GM23338 (cell line): ENCODE results near the gene UBE2E2. TPM values are rescaled to one million over a fixed set of nuclear protein-coding genes. Genes with fewer than 3 reads are reported as not detected.

Experiments
- ATAC-seq: fragments of 200-7000 bp; cut with Tn5 transposase; 3 replicates; pipeline ENCODE4 v1.9.1; 2020
- DNase-seq: peaks from one replicate; pipeline ENCODE4 v3.0.0-alpha.2; 2015; ENCODE audit warnings: low spot score
- H2AFZ ChIP-seq: fragments of 200-600 bp; sonication (generic); 2 replicates; pipeline ENCODE4 v1.8.0; 2016; ENCODE audit warnings: antibody characterized with exemption, mild to moderate bottlenecking, moderate library complexity
- H3F3A ChIP-seq: fragments of 200-600 bp; sonication (generic); replicated peaks from 2 replicates; pipeline ENCODE4 v1.8.0; 2017; ENCODE audit warnings: antibody characterized with exemption, mixed run types, low read depth
- H3K27ac ChIP-seq: fragments of 200-600 bp; sonication (generic); 2 replicates; pipeline ENCODE4 v1.6.1; 2016; ENCODE audit warnings: low read depth
- H3K27me3 ChIP-seq: fragments of 200-600 bp; sonication (generic); 2 replicates; pipeline ENCODE4 v1.8.0; 2016; ENCODE audit warnings: mild to moderate bottlenecking, mixed run types, moderate library complexity; ENCODE audit not compliant: insufficient read depth
- H3K36me3 ChIP-seq: fragments of 200-600 bp; sonication (generic); 2 replicates; pipeline ENCODE4 v1.8.0; 2016; ENCODE audit warnings: mild to moderate bottlenecking; ENCODE audit not compliant: insufficient read depth
- H3K4me1 ChIP-seq: fragments of 200-600 bp; sonication (generic); 2 replicates; pipeline ENCODE4 v1.8.0; 2016; ENCODE audit warnings: mild to moderate bottlenecking, moderate library complexity; ENCODE audit not compliant: insufficient read depth
- H3K4me2 ChIP-seq: fragments of 200-600 bp; sonication (generic); 2 replicates; pipeline ENCODE4 v1.7.1; 2017; ENCODE audit warnings: mixed run types
- H3K4me3 ChIP-seq: fragments of 200-600 bp; sonication (generic); 2 replicates; pipeline ENCODE4 v1.6.1; 2016; ENCODE audit warnings: mixed run types
- H3K79me2 ChIP-seq: fragments of 200-600 bp; sonication (generic); replicated peaks from 2 replicates; pipeline ENCODE4 v1.8.0; 2017; ENCODE audit warnings: mild to moderate bottlenecking; ENCODE audit not compliant: insufficient read depth
- H3K9me2 ChIP-seq: fragments of 200-600 bp; sonication (generic); 2 replicates; pipeline ENCODE4 v1.8.0; 2017; ENCODE audit not compliant: insufficient read depth
- H4K20me1 ChIP-seq: fragments of 200-600 bp; sonication (generic); replicated peaks from 2 replicates; pipeline ENCODE4 v1.8.0; 2017; ENCODE audit warnings: mild to moderate bottlenecking; ENCODE audit not compliant: insufficient read depth
- H3K27ac Mint-ChIP-seq: 2 replicates; pipeline ENCODE4 v1.8.0; 2020; ENCODE audit warnings: inconsistent platforms, mild to moderate bottlenecking, moderate library complexity, mixed read lengths
- H3K27me3 Mint-ChIP-seq: 3 replicates; pipeline ENCODE4 v1.8.0; 2022; ENCODE audit warnings: low read depth, mild to moderate bottlenecking, moderate library complexity, mixed read lengths, inconsistent platforms; ENCODE audit not compliant: insufficient read depth, poor library complexity
- H3K36me3 Mint-ChIP-seq: 3 replicates; pipeline ENCODE4 v1.8.0; 2021; ENCODE audit warnings: low read depth, mild to moderate bottlenecking, inconsistent platforms, moderate library complexity, mixed read lengths
- H3K4me1 Mint-ChIP-seq: 3 replicates; pipeline ENCODE4 v1.8.0; 2020; ENCODE audit warnings: mild to moderate bottlenecking, inconsistent platforms, mixed read lengths
- H3K4me3 Mint-ChIP-seq: 3 replicates; pipeline ENCODE4 v1.8.0; 2021; ENCODE audit warnings: moderate library complexity, mild to moderate bottlenecking, inconsistent platforms, mixed read lengths
- H3K9me3 Mint-ChIP-seq: 3 replicates; pipeline ENCODE4 v1.8.0; 2020; ENCODE audit warnings: moderate library complexity, mild to moderate bottlenecking, inconsistent platforms, mixed read lengths
- CREB1 ChIP-seq: fragments of 250-450 bp; sonication (Bioruptor Pico); IDR thresholded peaks from 2 replicates; pipeline ENCODE4 v1.5.0; 2020; ENCODE audit warnings: low read depth, mild to moderate bottlenecking, moderate library complexity
- EZH2 ChIP-seq: fragments of 200-600 bp; sonication (generic); IDR thresholded peaks from one replicate; pipeline ENCODE4 v1.8.0; 2017; ENCODE audit warnings: antibody characterized with exemption, mild to moderate bottlenecking, low read depth; ENCODE audit not compliant: unreplicated experiment
- EZH2phosphoT487 ChIP-seq: fragments of 200-600 bp; sonication (generic); IDR thresholded peaks from one replicate; pipeline ENCODE4 v1.8.1; 2018; ENCODE audit warnings: antibody characterized with exemption; ENCODE audit not compliant: unreplicated experiment
- JUNB ChIP-seq: IDR thresholded peaks from one replicate; pipeline ENCODE4 v1.6.1; 2016; ENCODE audit warnings: antibody characterized with exemption; ENCODE audit not compliant: unreplicated experiment
- NANOG ChIP-seq: IDR thresholded peaks from 2 replicates; pipeline ENCODE4 v1.6.1; 2016; ENCODE audit warnings: antibody characterized with exemption, borderline replicate concordance
- POLR2AphosphoS5 ChIP-seq: IDR thresholded peaks from 2 replicates; pipeline ENCODE4 v1.6.1; 2016; ENCODE audit warnings: antibody characterized with exemption, low read depth
- STAT1 ChIP-seq: IDR thresholded peaks from one replicate; pipeline ENCODE4 v1.6.1; 2016; ENCODE audit warnings: antibody characterized with exemption; ENCODE audit not compliant: unreplicated experiment
- ZNF114 ChIP-seq: fragments of 250-450 bp; sonication (Bioruptor Pico); IDR thresholded peaks from 2 replicates; pipeline ENCODE4 v1.5.0; 2020; ENCODE audit warnings: mild to moderate bottlenecking, moderate library complexity
- ZNF331 ChIP-seq: fragments of 250-450 bp; sonication (Bioruptor Pico); IDR thresholded peaks from 2 replicates; pipeline ENCODE4 v1.5.0; 2020; ENCODE audit warnings: low read depth, mild to moderate bottlenecking, moderate library complexity
- polyA plus RNA-seq: library from polyadenylated mRNA; unstranded; fragments of >200 nt; fragmentation: Nextera tagmentation; extraction: Ambion mirVana; gene quantifications from 2 replicates; pipeline ENCODE4 v1.2.1, GENCODE V29; 2016
- total RNA-seq: library from RNA; depleted of rRNA; stranded (reverse); fragments of >200 nt; shearing (Covaris generic); gene quantifications from 2 replicates; pipeline ENCODE4 v1.2.3, GENCODE V29; 2014
- TF ChIP-seq, protein P1 (sequence below), 2 experiments: fragments of 200-600 bp in 1 of 2; sonication (generic) in 1 of 2; conservative IDR thresholded peaks; 2 replicates each; pipeline versions ENCODE4 v1.5.1 to v1.6.1; 2016 to 2017; ENCODE audit warnings: antibody characterized with exemption in 2 of 2, low read depth in 2 of 2, mild to moderate bottlenecking in 2 of 2, moderate library complexity in 1 of 2
- TF ChIP-seq, protein P2 (sequence below): IDR thresholded peaks from 2 replicates; pipeline ENCODE4 v1.6.1; 2016; ENCODE audit warnings: antibody characterized with exemption
- TF ChIP-seq, protein P3 (sequence below): fragments of 250-450 bp; sonication (Bioruptor Pico); IDR thresholded peaks from 2 replicates; pipeline ENCODE4 v1.5.0; 2020; ENCODE audit warnings: mild to moderate bottlenecking, moderate library complexity

The UBE2E2 gene
- total and polyA plus RNA-seq, 2 experiments from 2014 or later = 86.9 to 169 TPM

DNA sequence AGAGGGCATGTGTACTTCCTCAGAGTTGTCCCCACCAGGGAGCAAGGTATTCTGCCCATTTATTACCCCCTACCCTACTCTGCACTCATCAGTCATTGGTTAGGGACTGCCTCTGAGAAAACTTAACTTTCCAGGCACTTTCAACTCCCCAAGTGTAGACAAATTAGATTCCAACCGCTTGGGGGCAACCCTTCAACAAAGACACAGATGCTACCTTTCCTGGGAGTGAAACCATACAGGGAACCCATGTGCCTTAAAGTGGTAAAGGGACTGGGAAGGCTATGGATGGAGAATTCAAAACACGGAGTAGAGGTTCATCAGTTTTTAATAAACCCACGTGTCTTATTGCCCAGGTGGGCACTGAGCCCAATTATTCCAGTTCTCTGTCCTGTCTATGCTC lies 19.4 kb upstream of the UBE2E2 start:
- peak; percentile 94 for DNase-seq
- H3K27ac Mint-ChIP-seq = no peak overlapping the region
- H3K4me1 Mint-ChIP-seq = peaks cover 12% of the 10 kb centered on the region
- TF ChIP-seq, protein P1, sequence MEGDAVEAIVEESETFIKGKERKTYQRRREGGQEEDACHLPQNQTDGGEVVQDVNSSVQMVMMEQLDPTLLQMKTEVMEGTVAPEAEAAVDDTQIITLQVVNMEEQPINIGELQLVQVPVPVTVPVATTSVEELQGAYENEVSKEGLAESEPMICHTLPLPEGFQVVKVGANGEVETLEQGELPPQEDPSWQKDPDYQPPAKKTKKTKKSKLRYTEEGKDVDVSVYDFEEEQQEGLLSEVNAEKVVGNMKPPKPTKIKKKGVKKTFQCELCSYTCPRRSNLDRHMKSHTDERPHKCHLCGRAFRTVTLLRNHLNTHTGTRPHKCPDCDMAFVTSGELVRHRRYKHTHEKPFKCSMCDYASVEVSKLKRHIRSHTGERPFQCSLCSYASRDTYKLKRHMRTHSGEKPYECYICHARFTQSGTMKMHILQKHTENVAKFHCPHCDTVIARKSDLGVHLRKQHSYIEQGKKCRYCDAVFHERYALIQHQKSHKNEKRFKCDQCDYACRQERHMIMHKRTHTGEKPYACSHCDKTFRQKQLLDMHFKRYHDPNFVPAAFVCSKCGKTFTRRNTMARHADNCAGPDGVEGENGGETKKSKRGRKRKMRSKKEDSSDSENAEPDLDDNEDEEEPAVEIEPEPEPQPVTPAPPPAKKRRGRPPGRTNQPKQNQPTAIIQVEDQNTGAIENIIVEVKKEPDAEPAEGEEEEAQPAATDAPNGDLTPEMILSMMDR (conservative IDR thresholded peaks at IDR 0.05; ENCODE audit: low read depth in 2 of 2) = peak; percentile 80 to 93
- TF ChIP-seq STAT1 = no peak
- Histone ChIP-seq H3K27ac (no peak overlapping the region), H3K4me1 (peaks cover 3% of the 10 kb centered on the region; the same call in 1 of the 2 replicates), H3K79me2 (no peaks in the 10 kb centered on the region), H3K4me3 (no peak overlapping the region), H3K4me2 (no peak overlapping the region), H3K9me2 (no peaks in the 10 kb centered on the region), H3K36me3 (no peaks in the 10 kb centered on the region), H4K20me1 (no peaks in the 10 kb centered on the region), H3F3A (no peaks in the 10 kb centered on the region), H3K27me3 (no peaks in the 10 kb centered on the region), H2AFZ (no peak overlapping the region)
- no peaks in the 10 kb centered on the region for H3K36me3 Mint-ChIP-seq
- no peaks in the 10 kb centered on the region for H3K27me3 Mint-ChIP-seq
- no peaks in the 10 kb centered on the region for H3K9me3 Mint-ChIP-seq
- ATAC-seq = peak; percentile 100
- H3K4me3 Mint-ChIP-seq = no peak overlapping the region

DNA sequence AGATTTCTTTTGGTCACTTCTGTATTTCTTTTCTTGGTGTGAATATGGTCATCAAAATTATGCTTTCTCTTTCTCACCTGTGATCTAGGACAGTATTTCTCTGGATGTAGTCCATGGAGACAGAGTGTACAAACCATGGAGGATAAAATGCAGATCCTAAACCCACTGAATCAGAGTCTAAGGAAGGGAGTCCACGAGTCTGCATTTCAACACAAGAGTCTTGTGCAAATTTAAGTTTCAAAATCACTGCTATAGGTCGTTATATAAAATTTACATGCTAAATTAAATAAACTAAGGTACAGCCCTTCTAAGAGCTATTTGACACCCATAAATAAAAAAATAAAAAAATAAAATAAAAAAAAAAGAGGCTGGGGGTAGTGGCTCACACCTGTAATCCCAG lies 17.3 kb upstream of the UBE2E2 start:
- Mint-ChIP-seq H3K36me3 (no peaks in the 10 kb centered on the region), H3K27ac (no peak overlapping the region), H3K4me3 (no peak overlapping the region), H3K9me3 (no peaks in the 10 kb centered on the region), H3K4me1 (peaks cover 12% of the 10 kb centered on the region), H3K27me3 (no peaks in the 10 kb centered on the region)
- Histone ChIP-seq H4K20me1 (no peaks in the 10 kb centered on the region), H3K9me2 (no peaks in the 10 kb centered on the region), H2AFZ (no peak overlapping the region), H3K4me1 (peaks cover 3% of the 10 kb centered on the region; the same call in 1 of the 2 replicates), H3K4me2 (no peak overlapping the region), H3K4me3 (no peak overlapping the region), H3F3A (no peaks in the 10 kb centered on the region), H3K27ac (no peak overlapping the region), H3K27me3 (no peaks in the 10 kb centered on the region), H3K36me3 (no peaks in the 10 kb centered on the region), H3K79me2 (no peaks in the 10 kb centered on the region)
- ATAC-seq = no peak
- DNase-seq = no peak
- TF ChIP-seq JUNB (no peak), CREB1 (no peak), NANOG (no peak), EZH2 (no peak), ZNF114 (CRISPR knock-in tag) (no peak), POLR2AphosphoS5 (no peak), ZNF331 (no peak), EZH2phosphoT487 (no peak)
- TF ChIP-seq, protein P1 (conservative IDR thresholded peaks at IDR 0.05; ENCODE audit: low read depth in 2 of 2) = no peak
- TF ChIP-seq, protein P2, sequence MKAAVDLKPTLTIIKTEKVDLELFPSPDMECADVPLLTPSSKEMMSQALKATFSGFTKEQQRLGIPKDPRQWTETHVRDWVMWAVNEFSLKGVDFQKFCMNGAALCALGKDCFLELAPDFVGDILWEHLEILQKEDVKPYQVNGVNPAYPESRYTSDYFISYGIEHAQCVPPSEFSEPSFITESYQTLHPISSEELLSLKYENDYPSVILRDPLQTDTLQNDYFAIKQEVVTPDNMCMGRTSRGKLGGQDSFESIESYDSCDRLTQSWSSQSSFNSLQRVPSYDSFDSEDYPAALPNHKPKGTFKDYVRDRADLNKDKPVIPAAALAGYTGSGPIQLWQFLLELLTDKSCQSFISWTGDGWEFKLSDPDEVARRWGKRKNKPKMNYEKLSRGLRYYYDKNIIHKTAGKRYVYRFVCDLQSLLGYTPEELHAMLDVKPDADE = no peak
- TF ChIP-seq, protein P3, sequence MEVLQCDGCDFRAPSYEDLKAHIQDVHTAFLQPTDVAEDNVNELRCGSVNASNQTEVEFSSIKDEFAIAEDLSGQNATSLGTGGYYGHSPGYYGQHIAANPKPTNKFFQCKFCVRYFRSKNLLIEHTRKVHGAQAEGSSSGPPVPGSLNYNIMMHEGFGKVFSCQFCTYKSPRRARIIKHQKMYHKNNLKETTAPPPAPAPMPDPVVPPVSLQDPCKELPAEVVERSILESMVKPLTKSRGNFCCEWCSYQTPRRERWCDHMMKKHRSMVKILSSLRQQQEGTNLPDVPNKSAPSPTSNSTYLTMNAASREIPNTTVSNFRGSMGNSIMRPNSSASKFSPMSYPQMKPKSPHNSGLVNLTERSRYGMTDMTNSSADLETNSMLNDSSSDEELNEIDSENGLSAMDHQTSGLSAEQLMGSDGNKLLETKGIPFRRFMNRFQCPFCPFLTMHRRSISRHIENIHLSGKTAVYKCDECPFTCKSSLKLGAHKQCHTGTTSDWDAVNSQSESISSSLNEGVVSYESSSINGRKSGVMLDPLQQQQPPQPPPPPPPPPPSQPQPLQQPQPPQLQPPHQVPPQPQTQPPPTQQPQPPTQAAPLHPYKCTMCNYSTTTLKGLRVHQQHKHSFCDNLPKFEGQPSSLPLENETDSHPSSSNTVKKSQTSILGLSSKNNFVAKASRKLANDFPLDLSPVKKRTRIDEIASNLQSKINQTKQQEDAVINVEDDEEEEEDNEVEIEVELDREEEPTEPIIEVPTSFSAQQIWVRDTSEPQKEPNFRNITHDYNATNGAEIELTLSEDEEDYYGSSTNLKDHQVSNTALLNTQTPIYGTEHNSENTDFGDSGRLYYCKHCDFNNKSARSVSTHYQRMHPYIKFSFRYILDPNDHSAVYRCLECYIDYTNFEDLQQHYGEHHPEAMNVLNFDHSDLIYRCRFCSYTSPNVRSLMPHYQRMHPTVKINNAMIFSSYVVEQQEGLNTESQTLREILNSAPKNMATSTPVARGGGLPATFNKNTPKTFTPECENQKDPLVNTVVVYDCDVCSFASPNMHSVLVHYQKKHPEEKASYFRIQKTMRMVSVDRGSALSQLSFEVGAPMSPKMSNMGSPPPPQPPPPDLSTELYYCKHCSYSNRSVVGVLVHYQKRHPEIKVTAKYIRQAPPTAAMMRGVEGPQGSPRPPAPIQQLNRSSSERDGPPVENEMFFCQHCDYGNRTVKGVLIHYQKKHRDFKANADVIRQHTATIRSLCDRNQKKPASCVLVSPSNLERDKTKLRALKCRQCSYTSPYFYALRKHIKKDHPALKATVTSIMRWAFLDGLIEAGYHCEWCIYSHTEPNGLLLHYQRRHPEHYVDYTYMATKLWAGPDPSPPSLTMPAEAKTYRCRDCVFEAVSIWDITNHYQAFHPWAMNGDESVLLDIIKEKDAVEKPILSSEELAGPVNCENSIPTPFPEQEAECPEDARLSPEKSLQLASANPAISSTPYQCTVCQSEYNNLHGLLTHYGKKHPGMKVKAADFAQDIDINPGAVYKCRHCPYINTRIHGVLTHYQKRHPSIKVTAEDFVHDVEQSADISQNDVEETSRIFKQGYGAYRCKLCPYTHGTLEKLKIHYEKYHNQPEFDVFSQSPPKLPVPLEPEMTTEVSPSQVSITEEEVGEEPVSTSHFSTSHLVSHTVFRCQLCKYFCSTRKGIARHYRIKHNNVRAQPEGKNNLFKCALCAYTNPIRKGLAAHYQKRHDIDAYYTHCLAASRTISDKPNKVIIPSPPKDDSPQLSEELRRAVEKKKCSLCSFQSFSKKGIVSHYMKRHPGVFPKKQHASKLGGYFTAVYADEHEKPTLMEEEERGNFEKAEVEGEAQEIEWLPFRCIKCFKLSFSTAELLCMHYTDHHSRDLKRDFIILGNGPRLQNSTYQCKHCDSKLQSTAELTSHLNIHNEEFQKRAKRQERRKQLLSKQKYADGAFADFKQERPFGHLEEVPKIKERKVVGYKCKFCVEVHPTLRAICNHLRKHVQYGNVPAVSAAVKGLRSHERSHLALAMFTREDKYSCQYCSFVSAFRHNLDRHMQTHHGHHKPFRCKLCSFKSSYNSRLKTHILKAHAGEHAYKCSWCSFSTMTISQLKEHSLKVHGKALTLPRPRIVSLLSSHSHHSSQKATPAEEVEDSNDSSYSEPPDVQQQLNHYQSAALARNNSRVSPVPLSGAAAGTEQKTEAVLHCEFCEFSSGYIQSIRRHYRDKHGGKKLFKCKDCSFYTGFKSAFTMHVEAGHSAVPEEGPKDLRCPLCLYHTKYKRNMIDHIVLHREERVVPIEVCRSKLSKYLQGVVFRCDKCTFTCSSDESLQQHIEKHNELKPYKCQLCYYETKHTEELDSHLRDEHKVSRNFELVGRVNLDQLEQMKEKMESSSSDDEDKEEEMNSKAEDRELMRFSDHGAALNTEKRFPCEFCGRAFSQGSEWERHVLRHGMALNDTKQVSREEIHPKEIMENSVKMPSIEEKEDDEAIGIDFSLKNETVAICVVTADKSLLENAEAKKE (CRISPR knock-in tag) = no peak
